ENCODE measurements around the gene TMEM245.

Gene TMEM245

DNA sequence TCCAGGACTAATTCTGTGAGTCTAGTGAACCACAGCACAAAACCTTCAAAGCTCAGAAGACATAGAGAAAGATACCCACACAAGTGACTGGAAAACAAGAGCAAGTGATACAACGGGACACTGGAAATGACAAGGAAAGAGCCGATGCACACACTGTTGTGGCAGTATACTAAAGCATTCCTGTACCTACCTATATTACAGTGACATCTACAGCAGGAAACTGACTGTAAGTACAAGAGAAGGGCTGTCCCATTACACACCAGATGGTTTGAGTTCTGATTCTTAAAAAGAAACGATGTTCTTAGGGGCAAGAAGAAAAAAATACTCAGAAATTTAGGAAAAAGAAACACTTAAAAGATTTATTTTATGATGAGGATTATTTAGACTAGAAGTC, 18.5 kb downstream of the TMEM245 start:
- no peak for DNase-seq (ENCODE audit: low read depth)

DNA sequence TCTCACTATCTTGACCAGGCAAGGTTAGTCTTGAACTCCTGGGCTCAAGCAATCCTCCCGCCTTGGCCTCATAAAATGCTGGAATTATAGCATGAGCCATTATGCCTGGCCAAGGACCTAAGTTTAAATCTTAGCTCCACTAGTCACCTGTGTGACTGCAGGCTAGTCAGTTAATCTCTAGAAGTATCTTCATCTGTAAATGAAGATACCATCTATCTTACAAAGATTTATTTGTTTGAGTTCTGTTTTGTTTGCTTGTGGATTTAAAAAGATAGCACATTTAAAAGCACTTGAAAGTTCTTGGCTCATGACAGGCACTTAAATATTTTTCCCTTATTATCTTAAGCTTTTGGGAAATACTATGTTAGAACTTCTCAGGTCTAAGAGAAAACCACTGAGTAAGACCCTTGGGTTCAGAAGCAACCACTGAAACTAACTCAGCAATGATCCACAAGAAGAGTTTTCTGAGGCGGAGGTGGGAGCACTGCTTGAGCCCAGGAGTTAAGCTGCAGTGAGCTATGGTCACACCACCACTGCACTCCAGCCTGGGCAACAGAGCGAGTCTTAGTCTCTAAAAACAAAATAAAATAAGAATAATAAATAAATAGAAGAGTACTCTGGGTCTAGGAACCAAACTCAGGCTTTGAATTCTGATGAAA, 19.1 kb downstream of the TMEM245 start:
- DNase-seq (ENCODE audit: low read depth) = no peak

DNA sequence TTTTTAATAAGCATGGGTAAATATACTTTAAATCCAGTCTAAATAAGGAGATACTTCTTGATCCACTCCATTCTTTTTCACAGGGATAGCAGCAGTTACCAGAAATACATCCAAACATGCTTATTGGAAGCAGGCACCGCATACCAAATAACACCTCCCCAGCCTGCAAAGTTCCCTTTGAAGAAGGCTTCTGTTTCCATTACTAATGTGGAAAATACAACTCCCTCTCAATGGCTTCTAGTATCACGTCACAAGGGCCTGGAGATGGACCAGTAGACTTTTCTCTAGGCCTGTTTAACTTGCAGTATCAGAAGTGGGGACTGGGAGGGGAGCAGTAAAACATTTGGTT, 20.8 kb downstream of the TMEM245 start:
- no peak for DNase-seq (ENCODE audit: low read depth)

DNA sequence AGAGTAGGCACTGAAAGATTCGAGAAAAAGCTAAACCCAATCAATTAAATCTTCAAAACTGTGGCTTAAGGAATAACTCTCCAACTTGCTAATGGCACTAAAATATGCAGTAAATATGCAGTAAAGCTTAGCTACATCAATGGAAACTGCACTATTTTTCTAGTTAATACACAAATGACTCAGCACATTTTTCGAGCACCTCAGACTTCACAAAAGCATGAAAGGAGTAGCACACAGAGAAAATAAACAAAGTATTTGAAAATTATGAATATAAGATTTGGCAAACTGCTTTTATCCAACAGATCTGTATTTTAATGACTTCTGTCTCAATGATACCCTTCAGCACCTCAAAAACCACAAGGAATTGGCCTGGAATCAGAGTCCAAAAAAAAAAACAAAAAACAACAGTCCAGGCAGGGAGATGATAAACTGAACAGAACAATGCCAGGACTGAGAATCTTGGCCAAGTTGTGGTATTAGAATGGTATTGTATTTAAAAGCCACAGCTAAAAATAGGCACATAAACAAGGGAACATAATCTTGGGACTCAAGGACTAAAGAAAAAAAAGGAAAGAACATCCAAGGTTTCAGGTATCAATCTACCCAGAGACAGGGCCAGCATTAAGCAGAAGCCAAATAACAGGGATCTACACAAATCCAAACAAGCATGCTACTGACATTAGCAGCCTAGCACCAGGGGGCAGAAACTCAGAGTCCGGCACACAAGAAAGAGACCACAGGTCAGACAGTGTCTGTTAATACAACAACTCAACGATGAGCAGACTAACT, 21.4 kb downstream of the TMEM245 start:
- DNase-seq (ENCODE audit: low read depth) = no peak

DNA sequence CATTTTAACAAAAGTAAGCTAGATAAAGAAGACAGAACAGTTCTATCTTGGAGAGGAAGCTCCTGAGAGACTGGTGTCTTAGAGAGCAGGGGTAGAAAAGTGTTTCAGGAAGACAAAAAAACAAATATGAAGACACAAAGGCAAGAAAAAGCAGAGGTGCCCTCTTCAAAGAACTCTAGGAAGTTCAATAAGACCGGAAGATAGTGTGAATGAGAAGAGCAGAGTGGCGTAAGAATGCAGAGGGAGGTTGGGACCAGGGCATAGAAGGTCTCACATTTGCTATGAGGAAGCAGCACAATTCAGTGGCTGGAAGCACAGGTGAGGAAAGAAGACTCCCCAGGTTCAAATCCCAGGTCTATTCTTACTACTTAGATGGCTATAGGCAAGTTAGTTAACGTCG, 22.6 kb downstream of the TMEM245 start:
- DNase-seq (ENCODE audit: low read depth) = no peak

DNA sequence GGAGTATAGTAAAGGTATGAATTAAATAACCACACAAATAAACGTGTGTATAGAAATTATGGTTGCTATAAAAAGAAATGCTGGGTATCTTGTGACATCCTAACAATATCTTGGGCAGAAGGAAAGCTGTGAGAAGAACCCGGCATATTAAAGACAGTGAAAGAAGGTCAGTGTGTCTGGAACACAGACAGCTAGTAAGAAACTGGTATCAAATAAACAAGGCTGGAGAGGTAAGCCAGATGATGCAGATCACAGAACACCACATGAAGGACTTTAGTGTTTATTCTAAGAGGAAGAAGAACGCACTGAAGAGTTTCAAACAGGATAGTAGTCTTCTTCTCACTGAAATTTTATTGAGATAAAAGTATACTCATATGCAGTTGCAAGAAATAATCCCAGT, 24.4 kb downstream of the TMEM245 start:
- no peak for DNase-seq (ENCODE audit: low read depth)

DNA sequence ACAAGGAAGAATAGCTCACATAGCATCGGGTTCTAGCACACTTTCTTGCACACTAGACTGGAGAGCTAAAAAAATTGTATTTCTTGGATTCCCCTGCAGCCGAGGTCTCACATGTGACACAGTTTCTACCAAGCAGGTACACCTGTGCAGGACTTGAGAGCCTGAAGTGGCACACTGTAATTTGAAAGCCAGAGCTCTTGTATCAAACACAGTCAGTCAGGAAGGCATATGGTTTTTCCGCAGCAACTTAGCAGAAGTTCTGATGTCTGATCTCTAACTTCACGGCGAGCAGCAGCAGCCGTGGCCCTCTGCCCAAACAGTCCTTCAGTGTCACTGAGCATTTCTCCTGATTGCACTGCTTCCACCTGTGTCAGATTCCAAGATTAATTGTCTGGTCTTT, 25.5 kb downstream of the TMEM245 start:
- no peak for DNase-seq (ENCODE audit: low read depth)

DNA sequence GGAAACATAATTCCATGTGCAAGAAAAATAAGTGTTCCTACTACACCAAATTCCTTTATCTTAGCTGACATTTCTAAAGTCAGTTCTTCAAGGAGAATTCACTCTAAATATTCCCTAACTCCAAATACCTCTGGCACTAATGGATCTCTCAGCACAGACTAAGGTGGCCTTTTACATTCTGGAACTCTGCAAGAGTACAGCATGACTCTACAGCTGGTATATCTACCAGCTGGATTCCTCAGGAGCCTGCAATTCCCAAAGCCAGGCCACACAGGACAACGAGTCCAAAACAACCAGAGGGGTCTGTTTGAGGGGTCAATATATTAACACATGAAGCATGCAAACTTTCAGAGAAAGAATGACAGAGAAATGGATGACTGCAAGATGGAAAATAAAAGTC, 27.2 kb downstream of the TMEM245 start:
- DNase-seq (ENCODE audit: low read depth) = no peak

DNA sequence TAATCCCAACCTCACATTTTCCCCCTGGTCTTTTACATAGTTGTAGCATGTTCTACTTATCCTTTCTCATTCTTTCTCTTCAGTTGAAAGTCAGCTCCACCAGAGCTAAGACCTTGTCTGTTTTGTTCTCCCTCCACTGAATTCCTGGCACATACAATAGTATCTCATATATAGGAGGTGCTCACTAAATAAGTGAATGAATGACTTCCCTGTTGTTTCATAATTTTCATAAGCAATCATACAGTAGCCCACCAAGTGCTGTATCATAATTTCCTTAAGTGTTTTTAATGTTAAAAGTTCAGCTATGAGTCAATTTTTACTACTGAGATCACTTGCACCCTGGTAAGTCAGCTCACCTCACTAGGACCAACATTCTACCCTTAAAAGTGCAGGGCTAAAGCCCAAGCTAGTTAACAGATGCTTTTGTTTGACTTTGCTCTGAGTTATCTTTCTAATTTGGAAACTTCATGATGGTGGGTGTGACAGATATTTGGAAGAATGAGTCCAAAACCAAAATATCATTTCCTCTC, 27.6 kb downstream of the TMEM245 start:
- DNase-seq (ENCODE audit: low read depth) = no peak

DNA sequence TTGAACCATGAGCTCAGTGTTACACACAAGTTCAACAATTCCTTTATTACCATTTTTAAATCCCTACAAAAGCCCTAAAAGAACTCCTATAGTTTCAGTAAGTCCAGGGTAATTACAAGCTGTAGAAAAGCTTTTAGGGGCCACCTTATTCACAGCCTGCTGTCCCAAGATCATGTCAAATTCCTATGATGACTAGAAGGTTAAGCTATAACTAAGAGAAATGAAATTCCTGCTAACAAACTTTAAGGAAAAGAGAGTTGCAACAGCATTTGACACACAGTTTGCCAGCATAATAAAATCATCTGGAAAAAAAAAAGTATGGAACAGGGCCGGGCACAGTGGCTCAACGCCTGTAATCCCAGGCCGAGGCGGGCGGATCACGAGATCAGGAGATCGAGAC, 31.5 kb downstream of the TMEM245 start:
- DNase-seq (ENCODE audit: low read depth) = no peak

DNA sequence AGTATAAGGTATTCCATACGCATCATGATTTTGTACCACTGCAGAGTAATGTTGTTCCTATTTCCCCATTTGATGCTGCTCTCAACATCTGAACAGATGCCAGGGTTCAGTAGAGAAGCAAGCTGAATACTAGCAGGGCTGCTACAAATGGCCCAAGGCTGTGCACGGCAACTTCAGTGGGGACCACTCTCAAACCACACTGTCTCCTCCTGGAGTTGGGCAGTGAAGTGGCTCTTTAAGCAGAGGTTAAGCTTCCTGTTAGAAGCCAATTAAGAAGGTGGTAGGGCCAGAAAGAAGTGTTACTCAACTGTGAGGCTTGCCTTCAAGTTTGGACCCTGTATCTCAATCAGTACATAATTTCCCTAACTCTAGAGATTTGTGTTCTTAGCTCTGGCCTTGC, 32.0 kb downstream of the TMEM245 start:
- no peak for DNase-seq (ENCODE audit: low read depth)

DNA sequence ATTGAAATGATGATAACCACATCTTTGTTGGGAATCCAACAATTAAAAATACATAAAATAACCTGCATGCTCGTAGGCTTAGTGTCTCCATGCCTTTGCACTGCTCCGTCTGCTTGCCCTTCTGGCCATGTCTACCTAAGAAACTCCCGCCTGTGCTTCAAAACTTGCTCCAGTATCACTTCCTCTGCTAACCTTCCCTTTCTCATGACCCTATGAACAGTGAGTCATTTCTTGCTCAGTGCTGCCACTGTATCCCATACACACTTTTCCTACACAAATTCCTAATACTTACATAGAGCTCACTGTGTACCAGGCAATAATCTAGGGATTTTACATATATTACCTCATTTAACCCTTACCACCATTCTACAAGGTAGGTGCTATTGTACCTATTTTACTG, 33.5 kb downstream of the TMEM245 start:
- DNase-seq (ENCODE audit: low read depth) = no peak

DNA sequence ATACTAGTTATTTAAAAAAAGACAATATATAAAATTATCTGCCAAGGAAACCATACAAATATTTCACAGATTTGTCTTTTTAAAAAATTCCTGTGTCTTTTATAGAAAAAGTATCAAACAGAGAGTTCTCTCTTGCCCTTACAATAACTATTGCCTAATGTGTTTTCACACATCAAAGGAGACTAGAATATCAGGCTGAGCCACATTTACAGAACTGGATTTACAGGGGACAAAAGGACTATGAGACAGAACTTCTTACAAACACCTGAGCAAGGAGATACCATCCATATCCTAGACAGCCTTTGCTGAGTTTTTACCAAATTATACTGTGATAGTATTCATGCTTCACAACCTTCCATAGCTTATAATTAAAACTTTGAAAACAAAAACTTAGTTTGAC, 34.2 kb downstream of the TMEM245 start:
- DNase-seq (ENCODE audit: low read depth) = no peak

DNA sequence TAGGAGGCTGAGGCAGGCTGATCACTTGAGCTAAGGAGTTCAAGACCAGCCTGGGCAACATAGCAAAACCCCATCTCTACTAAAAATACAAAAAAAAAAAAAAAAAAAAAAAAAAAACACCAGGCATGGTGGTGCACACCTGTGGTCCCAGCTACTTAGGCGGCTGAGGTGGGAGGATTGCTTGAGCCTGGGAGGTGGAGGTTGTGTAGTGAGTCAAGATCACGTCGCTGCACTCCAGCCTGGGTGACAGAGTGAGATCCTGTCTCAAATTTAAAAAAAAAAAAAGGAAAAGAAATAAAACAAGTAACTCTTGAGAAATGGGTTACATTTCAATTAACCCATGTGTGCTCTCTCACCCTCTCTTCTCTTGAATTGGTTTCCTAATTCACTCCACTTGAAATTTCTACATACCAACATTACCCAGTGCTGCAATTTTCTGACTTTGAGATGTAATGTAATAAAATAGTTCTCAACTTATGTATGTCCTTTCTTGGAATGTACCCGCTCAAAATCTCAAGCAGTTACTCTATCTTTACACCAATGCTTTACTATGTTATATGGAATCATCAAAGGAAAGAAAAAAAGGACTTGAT, 35.8 kb downstream of the TMEM245 start:
- no peak for DNase-seq (ENCODE audit: low read depth)

DNA sequence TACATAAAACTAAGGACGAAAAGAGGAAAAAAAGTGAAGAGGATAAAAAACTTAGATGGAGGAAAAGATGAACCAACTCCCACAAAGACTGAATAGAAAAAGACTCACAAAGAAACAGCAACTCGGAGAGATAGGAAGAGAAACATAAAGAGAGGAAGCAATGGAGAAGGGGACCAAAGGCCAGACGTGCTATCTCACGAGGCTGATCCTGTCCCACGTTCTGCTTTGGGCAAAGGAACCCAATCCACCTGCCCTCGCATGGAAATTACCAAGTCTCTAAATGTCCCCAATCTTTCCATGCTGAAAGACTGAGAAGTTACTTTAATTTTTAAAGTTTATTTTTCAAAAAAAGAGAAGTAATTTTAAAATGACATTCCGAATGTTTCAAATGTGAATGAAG, 36.6 kb downstream of the TMEM245 start:
- DNase-seq (ENCODE audit: low read depth) = no peak

DNA sequence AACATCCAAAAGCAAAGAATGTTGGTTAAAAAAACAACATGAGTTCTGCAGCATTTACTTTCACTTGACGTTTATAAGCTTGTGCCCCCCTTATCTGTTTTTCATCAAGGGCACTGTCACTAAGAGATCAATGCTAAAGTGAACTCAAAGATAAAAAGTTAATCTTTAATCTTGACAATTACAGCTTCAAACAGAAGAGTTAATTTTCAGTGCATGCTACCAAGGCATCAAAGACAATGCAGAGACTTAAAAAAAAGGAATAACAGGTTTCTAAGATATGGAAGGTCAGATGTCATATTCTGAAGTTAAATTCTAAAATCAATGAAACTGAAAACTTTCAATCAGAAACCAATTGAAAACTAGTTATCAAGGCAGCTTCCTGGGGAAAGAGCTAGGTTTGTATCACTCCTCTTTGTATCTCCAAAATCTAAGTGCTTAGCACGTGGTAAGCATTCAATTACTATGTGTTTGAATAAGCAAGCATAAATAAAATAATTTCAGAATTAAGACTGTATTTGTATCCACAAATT, 37.6 kb downstream of the TMEM245 start:
- no peak for DNase-seq (ENCODE audit: low read depth)

DNA sequence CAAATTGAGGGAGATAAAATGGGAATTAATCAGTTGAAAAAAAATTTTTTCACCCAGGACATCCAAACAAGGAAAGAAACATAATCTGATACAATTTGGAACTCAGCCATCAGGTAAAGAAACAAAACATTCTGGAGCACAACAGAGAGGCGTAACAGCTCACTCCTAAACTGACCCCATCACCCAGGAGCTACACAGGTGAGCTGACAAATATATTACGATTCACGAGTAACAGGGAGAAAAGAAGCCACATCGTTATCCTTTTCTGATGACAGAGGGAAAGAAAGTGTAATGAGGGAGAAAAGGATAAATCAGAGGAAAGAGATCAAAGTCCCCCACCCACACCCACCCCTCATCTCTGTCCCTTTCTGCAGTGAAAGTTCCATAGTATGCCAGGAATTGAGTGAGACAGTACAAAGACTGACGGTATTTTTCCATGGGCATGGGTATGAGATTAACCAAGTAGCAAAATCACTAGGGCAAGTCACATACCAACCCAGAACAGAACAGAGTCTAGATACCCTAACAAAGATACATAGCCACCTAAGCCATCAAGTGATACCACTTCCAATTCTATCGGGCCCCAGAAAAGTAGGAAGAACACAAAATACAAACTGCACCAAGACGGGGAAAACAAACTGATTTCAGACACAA, 45.4 kb downstream of the TMEM245 start:
- DNase-seq (ENCODE audit: low read depth) = no peak

DNA sequence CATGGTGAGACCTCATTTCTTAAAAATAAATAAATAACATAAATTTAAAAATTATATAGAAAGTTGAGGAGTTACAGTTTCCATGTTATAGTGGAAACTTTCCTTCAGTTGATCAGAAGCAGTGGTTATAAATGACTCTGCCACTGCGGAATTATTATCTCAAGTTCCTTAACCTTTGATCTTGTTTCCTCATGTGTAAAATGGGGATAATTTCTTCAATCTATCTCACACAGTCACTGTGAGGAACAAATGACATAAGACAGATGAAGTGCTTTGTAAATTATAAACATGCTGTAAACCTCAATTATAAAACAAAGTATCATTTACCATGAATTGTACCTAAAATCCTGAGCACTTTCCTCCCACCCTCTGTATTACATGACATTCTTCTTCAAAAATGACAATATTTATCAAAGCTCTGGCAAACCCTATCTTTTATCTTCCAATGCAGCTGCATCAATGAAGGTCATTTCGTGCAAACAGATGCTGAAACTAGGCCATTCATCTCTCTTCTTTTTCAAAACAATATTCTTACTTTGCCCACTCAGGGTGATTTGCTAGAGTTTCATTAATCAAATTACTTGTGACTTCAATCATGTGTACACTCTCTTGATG, 46.8 kb downstream of the TMEM245 start:
- DNase-seq (ENCODE audit: low read depth) = no peak

DNA sequence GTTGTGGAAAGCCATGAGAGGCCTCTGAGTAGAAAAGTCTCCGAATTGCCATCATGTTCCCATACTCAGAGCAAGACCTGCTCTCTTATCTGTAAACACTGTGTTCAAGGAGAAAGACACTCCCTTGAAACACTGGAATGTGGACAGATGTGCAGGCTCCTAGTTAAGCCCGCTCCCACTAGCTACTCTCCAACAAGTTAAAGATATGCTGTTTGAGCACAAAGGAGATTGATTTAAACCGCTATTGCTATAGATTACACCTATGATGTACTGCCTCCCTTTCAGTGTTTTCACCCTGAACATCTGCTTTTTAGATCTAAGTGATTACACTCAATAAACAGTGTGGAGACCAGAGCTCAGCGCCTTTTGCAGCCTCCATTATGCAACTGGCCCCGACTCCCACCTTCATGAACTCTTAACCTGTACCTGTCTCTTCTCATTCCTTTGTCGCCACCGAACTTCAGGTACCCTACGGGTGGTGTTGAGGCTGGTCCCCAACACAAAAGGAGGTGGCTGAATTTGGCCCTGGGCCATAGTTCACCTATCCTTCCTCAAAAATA, 47.5 kb downstream of the TMEM245 start:
- DNase-seq (ENCODE audit: low read depth) = no peak

DNA sequence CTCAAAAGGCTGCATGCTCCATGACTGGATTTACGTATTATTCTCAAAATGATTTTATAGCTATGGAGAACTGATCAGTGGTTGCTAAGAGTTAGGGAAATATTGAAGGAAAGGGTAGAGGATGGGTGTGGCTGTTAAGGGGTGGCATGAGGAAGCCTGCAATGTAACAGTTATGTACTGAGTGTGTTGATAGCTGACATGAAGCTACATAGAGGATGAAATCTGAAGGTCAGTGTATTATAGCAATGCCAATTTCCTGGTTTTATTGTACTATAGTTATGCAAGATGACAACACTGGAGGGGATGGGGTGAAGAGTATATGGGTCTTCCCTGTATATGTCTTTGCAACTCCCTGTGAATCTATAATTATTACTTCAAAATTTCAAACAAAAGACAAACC, 51.0 kb downstream of the TMEM245 start:
- no peak for DNase-seq (ENCODE audit: low read depth)

DNA sequence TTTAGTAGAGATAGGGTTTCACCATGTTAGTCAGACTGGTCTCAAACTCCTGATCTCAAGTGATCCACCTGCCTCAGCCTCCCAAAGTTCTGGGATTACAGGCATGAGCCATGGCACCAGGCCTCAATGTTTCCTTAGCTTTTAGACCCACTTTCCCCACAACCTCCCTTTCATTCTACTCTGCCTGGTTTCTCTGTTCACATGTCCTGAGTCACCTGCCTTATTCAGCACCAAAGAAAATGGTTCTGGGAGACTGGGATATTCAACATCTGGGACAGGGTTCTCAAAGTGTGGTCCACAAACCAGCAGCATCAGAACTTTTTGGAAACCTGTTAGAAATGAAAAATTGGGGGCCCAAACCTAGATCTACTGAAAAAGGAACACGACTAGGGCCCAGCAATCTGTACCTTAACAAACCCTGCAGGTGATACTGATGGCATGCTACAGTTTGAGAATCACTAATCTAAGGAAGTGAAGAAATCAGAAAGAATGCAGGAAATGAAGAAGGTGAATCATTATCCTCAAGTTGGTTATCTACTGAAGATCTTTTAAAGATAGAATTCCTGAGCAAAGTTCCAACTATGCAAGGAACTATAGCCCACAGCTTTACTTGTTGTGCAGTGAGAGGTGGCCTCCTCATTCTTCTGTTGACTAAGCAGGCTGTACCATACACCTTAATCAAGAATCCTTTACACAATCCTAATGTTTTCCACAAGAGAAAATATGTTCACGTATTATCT, 54.6 kb downstream of the TMEM245 start:
- DNase-seq (ENCODE audit: low read depth) = no peak

Measured in stimulated activated CD8-positive, alpha-beta memory T cell treated with anti-CD3 and anti-CD28 coated beads, Interleukin-7, amount 100 ng/mL, for 24 hours (primary cell).